Heart left ventricle (tissue), 16 donors: ENCODE measurements around the gene C8G. TPM values are rescaled to one million over a fixed set of nuclear protein-coding genes. Genes with fewer than 3 reads are reported as not detected.

ENCODE experiments used
- ATAC-seq, 4 donors: fragments of 200-7000 bp; cut with Tn5 transposase; one replicate each; pipeline ENCODE4 v1.9.1; 2020 to 2022; ENCODE audit warnings: moderate library complexity in 4 of 4, mild to moderate bottlenecking in 3 of 4, moderate number of reproducible peaks in 1 of 4
- DNase-seq, 5 donors: peaks; one replicate each; pipeline ENCODE4 v3.0.0-alpha.2; 2020
- H3K27ac ChIP-seq, 12 donors: fragments of 200-600 bp; sonication (generic) in 4 of 12; one replicate each; pipeline versions ENCODE4 v1.5.0 to v1.8.0; 2016 to 2022; ENCODE audit warnings: mild to moderate bottlenecking in 2 of 12
- H3K27me3 ChIP-seq, 9 donors: fragments of 200-600 bp; sonication (generic) in 2 of 9; one replicate each; pipeline versions ENCODE4 v1.5.1 to v1.8.0; 2016 to 2022; ENCODE audit warnings: mild to moderate bottlenecking in 3 of 9
- H3K36me3 ChIP-seq, 9 donors: fragments of 200-600 bp; sonication (generic) in 2 of 9; one replicate each; pipeline versions ENCODE4 v1.5.0 to v1.8.0; 2018 to 2022; ENCODE audit warnings: mild to moderate bottlenecking in 2 of 9
- H3K4me1 ChIP-seq, 12 donors: fragments of 200-600 bp; sonication (generic) in 4 of 12; one replicate each; pipeline versions ENCODE4 v1.5.0 to v1.8.0; 2016 to 2022; ENCODE audit warnings: mild to moderate bottlenecking in 3 of 12
- H3K4me3 ChIP-seq, 12 donors: fragments of 200-600 bp; sonication (generic) in 4 of 12; one replicate each; pipeline versions ENCODE4 v1.5.0 to v1.8.0; 2017 to 2022; ENCODE audit warnings: mild to moderate bottlenecking in 9 of 12, moderate library complexity in 4 of 12
- H3K9me3 ChIP-seq, 12 donors: fragments of 200-600 bp; sonication (generic) in 4 of 12; one replicate each; pipeline versions ENCODE4 v1.5.0 to v1.8.0; 2016 to 2022; ENCODE audit warnings: mild to moderate bottlenecking in 1 of 12
- POLR2A ChIP-seq, 2 donors: fragments of 450-650 bp; IDR thresholded peaks; one replicate each; pipeline ENCODE4 v1.6.1; 2017; ENCODE audit warnings: antibody characterized with exemption in 2 of 2, mild to moderate bottlenecking in 2 of 2, moderate library complexity in 2 of 2
- WGBS, 4 donors: extraction: QIAGEN DNeasy Blood & Tissue Kit in 2 of 4; methylation state at CpG; one replicate each; pipeline versions ENCODE4 v1.1.5 to v1.1.7; 2013 to 2018; 5-methylcytosine and 5-hydroxymethylcytosine counted together
- intact Hi-C, 10 donors: fragments of 100-400 bp; cut with DNase I; formaldehyde crosslinking; loops; one replicate each; pipeline versions ENCODE4 v1.11.1 to v1.14.2; 2022
- polyA plus RNA-seq, 2 donors: library from polyadenylated mRNA; stranded (reverse); fragments of 200-250 nt; gene quantifications; one replicate each; pipeline ENCODE4 v1.2.3, GENCODE V29; 2013
- total RNA-seq, 9 donors: library from RNA; depleted of rRNA in 2 of 9; stranded (reverse); fragments of >200 nt in 2 of 9; fragmentation: NEBNext Ultra II Directional in 3 of 9; extraction: Animal tissue kit (Norgen Biotek cat#: 25700) in 3 of 9; gene quantifications; one replicate each; pipeline versions ENCODE4 v1.1.0 to v1.2.4, GENCODE V29; 2016 to 2023
- TF ChIP-seq, protein P1 (sequence below), 12 donors: fragments of 200-600 bp; sonication (generic) in 4 of 12; IDR thresholded peaks; one replicate each; pipeline versions ENCODE4 v1.5.0 to v1.8.0; 2018 to 2022; ENCODE audit warnings: antibody characterized with exemption in 12 of 12, mild to moderate bottlenecking in 5 of 12
- donor health status: ischemic (EF 13 %, LVEDD 7.1; RV severe dilation, severe dysfunction).
- donor health status: healthy with polysubstance abuse.
- donor health status: DM: no; HTN: yes; CAD: no.
- donor health status: DM: no; HTN: no; CAD: no.
- donor health status: ischemic (EF 25% LVEDD 6.9; RV normal size, moderate dysfunction).
- donor health status: ischemic (EF 25% LVEDD 5.7; RV mildly dilated, moderate dysfunction).
- donor health status: healthy.
- donor health status: DM: yes; HTN: yes; CAD: no.
- donor health status: ischemic (EF 35%, LVEDD 5.7; RV mildly dilated, moderate dysfunction).
- donor health status: nonischemic (EF 11% LVEDD 7.7; RV severe dilation, severe dysfunction).
- donor health status: DM: yes; HTN: yes; CAD: no.
- donor health status: PGD.
- donor health status: ischemic (EF 29% LVEDD 5.4; RV normal size, mild dysfunction).
- donor health status: nonischemic (EF 23%, LVEDD 6.1; RV moderate dilation, normal function).

Gene C8G
- total and polyA plus RNA-seq, 11 donors: 1.0 to 3.7 (median 1.5) TPM; not detected in 2

DNA sequence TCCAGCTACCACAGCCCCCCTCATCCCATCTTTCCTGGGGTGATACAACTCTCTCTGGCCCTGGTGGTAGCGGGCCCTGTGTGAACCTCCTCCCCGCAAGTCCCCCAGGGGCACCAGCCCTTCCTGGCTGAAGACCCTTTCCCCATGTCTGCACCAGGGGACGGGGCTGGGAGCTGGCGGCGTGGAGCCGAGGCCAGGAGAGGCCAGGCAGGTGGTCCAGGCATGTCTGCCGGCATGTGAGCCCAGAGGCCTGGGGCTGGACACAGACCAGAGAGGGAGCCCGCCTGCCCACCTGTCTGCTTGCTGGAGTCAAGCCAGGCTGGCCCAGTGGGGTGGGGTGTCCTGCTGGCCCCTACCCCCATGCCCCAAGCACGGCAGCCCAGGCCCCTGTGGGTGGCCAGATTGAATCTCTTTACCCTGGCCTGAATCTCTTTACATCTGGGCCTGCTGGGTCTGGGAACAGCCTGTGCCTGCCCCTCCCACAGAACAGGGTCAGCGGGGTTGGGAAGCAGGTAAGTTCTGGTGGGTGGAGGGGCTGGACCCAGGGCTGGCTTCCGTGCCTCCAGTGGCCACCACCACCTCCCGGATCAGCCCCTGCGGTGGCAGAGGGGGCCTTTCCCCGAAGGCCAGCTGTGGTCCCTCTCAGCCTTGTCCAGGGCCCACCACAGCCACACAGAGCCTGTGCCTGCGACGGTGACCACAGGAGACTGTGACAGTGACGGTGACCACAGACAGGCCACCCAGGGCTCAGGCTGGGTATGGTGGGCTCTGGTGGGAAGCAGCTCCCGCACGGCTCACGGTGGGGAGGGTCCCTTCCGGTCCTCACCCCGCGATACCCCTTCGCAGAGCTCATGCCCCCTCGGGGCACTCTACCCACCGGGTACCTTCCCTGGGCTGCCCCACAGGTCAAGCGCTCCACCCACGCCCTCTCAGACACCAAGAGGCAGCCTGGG, 14.1 kb downstream of the C8G start:
- H3K27me3 ChIP-seq: no peaks in the 10 kb centered on the region
- TF ChIP-seq, protein P1, sequence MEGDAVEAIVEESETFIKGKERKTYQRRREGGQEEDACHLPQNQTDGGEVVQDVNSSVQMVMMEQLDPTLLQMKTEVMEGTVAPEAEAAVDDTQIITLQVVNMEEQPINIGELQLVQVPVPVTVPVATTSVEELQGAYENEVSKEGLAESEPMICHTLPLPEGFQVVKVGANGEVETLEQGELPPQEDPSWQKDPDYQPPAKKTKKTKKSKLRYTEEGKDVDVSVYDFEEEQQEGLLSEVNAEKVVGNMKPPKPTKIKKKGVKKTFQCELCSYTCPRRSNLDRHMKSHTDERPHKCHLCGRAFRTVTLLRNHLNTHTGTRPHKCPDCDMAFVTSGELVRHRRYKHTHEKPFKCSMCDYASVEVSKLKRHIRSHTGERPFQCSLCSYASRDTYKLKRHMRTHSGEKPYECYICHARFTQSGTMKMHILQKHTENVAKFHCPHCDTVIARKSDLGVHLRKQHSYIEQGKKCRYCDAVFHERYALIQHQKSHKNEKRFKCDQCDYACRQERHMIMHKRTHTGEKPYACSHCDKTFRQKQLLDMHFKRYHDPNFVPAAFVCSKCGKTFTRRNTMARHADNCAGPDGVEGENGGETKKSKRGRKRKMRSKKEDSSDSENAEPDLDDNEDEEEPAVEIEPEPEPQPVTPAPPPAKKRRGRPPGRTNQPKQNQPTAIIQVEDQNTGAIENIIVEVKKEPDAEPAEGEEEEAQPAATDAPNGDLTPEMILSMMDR (IDR thresholded peaks at IDR 0.05): no peak
- no peak for TF ChIP-seq POLR2A (IDR thresholded peaks at IDR 0.05)
- H3K27ac ChIP-seq: peak overlapping the region in 1 of 12 donors; percentile 60
- DNase-seq (peak in 1 of 5 donors; percentile 15), ATAC-seq (no peak)
- H3K36me3 ChIP-seq: no peaks in the 10 kb centered on the region
- H3K4me3 ChIP-seq: no peak overlapping the region
- intact Hi-C loops: no loop called here
- no peaks in the 10 kb centered on the region for H3K9me3 ChIP-seq
- WGBS, 4 donors: 89 to 94% (median 90%) methylated on average over 17 to 28 of the region's 28 CpGs
- peaks cover 0 to 29% (median 14%) of the 10 kb centered on the region in 12 donors for H3K4me1 ChIP-seq

DNA sequence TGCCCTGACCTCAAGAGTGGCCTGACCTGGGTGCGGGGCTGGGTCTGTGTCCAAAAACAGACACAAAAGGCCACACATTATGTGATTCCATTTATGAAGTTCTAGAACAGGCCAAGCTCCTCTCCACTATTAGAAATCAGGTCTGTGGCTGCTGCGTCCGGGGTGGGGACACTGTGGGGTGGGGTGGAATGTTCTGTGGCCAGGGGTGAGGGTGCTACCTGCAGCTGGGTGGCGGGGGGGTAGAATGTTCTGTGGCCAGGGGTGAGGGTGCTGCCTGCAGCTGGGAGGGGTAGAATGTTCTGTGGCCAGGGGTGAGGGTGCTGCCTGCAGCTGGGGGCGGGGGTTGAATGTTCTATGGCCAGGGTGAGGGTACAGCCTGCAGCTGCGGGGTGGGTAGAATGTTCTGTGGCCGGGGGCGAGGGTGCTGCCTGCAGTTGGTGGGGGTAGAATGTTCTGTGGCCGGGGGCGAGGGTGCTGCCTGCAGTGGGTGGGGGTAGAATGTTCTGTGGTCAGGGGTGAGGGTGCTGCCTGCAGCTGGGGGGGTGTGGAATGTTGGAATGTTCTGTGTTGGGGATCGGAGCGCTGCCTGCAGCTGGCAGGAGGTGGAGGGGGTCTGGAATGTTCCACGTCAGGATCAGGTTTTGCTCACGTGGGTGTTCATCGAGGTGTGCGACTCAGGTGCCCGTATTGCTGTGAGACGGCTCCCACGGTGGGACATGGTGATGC, 15.3 kb downstream of the C8G start:
- intact Hi-C loops: no loop called here
- WGBS, 4 donors: 77 to 89% (median 80%) methylated on average over 17 to 19 of the region's 19 CpGs

DNA sequence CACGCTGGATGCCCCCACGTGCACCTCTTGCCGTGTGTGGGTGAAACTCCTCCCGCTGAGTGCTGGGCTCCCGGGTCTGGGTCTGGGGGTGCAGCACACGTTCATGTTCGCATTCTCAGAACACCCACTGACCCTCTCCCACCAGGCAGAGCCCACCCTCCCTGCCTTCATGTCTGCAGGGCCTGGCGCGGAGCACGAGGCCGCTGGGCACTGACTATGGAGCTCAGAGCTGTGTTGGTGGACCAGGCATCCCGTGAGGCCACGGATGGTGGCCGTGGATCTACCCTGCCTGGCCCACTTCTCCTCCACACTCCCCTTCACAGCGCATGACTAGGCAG, 15.9 kb downstream of the C8G start:
- Histone ChIP-seq H3K4me3 (no peak overlapping the region), H3K27me3 (no peaks in the 10 kb centered on the region), H3K27ac (peak overlapping the region in 5 of 12 donors; percentile 8 to 60 (median 39)), H3K9me3 (no peaks in the 10 kb centered on the region), H3K4me1 (peaks cover 4 to 38% (median 23%) of the 10 kb centered on the region in 12 donors), H3K36me3 (no peaks in the 10 kb centered on the region)
- ATAC-seq (no peak), DNase-seq (no peak)
- 88 to 90% (median 89%) methylated on average over 12 to 15 of the region's 15 CpGs for WGBS, 4 donors
- intact Hi-C loops: no loop called here
- TF ChIP-seq, protein P1 (IDR thresholded peaks at IDR 0.05): no peak
- no peak for TF ChIP-seq POLR2A (IDR thresholded peaks at IDR 0.05)

More for the DNA sequence above, 15.3 kb downstream of the C8G start:
- TF ChIP-seq POLR2A (IDR thresholded peaks at IDR 0.05): no peak
- TF ChIP-seq, protein P1 (IDR thresholded peaks at IDR 0.05): no peak
- Histone ChIP-seq H3K27me3 (no peaks in the 10 kb centered on the region), H3K27ac (peak overlapping the region in 1 of 12 donors; percentile 60), H3K36me3 (no peaks in the 10 kb centered on the region), H3K4me1 (peaks cover 4 to 35% (median 21%) of the 10 kb centered on the region in 12 donors), H3K4me3 (no peak overlapping the region), H3K9me3 (no peaks in the 10 kb centered on the region)
- no peak for ATAC-seq
- no peak for DNase-seq
